Urothelium cell line (cell line): ENCODE measurements around the gene TECPR2.

Experiments
- DNase-seq: peaks from one replicate; pipeline ENCODE4 v3.0.0; 2011; ENCODE audit warnings: low spot score, mixed read lengths
- FAIRE-seq: peaks from 2 replicates; lab custom pipeline; 2011; peaks lifted over from hg19 to GRCh38; lab: Jason Lieb, UNC

The TECPR2 gene

DNA sequence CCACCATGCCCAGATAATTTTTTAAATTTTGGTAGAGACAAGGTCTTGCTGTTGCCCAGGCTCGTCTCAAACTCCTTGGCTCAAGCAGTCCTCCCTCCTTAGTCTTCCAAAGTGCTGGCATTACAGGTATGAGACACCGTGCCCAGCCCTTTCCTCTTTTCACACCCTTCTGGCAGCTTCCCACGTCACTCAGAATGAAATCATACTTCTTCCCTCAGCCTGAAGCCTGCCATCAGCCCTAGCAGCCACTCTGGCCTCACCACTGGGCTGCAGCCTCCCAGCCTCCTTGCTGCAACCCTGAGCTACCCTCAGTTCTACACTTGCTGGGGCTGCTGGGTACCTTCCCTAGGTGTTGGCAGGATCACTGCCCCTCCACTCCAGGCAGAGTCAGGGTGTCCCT, 128.6 kb downstream of the TECPR2 start:
- FAIRE-seq, result no peak
- DNase-seq, result no peak

DNA sequence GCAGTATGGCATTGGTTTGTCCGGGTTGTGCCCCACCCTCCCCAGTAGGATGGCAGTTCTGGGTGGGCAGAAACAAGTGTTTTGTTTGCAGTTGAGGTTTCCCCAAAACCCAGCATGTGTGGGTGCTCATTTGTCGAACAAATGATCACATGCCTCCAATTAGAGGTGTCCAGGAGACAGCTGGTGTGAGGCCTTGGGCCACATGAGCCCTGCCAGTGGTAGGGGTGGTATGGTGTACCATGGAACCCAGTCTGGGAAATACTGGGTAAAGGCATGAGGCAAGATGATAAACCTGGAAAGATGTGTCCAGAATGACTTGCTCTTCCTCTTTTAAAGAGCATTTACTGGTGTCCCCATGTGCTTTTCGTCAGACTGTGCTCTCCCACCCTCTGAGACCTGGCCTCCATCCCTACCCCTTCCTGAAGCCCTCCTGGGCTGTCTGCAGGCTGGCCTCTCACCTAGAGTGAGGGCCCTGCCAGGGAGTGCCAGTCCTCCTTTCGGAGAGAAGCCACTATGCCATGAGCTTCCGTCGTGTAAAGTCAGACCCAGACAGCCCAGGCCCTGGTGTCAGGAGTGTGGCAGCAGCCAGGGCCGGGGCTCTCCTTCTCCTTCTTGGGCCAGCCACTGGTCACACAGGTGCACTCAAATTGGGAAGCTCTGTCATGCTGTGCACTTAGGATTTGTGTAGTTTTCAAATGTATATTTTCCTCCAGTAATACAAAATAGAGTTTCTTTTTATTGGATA, 129.2 kb downstream of the TECPR2 start:
- FAIRE-seq (no peak), DNase-seq (no peak)

DNA sequence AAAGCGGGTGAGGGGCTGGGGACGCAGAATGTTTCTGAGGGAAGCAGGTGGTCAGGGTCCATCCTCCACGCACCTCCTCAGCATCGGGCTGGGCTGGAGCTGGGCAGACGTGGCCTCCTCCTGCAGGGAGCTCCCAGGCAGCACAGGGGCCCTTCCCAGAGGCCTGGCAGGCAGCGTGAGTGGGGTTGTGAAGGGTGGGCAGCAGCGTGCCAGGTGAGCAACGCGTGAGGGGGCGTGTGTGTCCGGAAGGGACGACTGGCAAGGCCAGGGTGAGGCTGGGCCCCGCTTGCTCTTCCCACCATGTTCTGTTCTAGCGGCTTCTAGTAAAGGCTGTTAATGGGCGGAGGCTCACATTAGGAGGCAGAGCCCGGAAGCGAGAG, 129.8 kb downstream of the TECPR2 start:
- FAIRE-seq, result no peak
- DNase-seq, result no peak

DNA sequence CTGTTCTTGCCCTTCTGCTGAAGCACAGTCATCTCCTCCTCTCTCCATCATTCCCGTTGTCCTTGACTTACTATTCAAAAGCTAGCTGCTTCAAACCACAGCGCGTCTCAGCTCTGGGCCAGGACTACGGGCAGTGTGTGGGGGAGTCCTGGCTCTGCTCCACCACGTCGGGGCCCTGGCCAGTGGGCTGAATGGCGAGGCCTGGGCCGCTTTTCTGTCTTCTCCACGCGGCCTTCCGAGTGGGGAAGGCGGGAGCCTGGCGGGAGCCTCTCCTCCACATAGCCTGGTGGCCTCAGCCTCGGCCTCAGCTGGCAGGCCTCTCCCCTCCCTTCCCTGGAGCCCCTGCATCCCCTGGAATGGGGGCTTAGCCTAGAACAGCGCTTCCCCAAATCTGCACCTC, 130.4 kb downstream of the TECPR2 start:
- FAIRE-seq, result no peak
- DNase-seq, result no peak

DNA sequence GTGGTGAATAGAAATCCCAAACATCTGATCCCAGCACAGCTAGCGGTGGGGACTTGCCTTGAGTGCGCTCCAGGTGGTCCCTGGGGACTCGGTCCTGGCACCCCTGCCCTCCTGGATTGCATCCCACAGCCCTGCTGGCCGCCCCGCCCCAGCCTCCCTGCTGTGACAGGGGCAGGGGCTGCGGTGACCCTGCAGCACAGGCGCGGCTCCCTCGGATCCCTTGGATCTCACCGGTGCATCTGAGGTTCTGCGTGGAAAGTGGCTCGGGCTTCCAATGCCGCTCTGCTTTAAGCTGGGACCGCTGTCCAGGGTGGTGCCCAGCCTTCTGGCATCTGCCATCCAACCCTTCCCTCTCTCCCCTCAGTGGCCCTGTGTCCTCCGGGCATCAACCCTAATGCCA, 130.8 kb downstream of the TECPR2 start:
- FAIRE-seq, result no peak
- no peak for DNase-seq

DNA sequence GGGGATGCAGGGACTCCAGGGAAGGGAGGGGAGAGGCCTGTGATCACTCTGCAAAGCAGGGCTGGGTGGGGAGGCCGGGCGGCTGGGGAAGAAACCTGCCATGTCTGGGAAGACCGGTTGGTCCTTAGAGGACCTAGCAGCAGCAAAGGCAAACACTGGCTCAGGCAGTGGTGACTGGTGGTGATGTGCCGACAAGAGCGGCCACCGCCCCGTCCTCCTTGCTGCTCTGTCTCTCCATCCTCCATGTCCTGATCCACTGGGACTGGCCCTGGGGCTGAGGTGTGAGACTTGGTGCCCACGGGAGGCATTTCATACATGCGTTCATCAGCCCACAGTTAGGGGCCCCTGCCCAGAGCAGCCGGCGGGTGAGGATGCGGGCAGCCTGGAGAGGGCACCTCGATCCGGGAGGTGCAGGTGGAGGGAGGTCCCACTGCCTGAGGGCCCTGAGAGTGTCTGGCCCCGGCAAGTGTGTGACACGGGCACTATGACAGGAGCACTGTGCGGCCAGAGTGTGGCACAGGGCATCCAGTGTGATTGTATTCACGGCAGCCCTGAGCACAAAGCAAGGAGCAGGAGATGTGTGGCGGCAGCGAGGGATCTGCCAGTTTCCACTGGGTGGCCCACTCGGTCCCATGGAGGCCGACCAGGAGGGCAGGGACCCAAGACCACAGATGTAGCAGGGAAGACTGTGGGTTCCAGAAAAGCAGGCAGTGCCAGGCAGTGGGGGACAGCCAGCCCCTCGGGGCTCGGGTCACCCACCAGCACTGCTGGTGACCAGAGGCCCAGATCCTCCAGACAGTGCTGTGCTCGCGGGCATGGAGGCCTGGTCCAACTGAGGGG, 133.0 kb downstream of the TECPR2 start:
- DNase-seq, result no peak
- no peak for FAIRE-seq

DNA sequence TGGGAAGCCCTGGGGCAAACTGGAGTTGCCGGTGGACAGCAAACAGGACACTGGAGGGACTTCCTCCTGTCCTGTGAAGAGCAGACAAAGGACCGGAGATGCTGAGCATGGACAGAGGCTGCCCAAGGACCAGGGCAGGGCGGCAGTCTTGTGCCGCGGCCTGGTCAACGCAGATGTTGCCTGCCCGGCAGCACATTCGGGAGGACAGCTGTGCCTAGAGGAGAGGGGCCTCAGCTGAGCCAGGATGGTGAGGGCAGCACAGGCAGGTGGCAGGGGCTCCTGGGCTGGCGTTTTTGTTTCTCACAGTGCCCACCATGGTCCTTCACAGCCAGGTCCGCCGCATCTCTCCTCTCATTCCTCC, 133.6 kb downstream of the TECPR2 start:
- no peak for FAIRE-seq
- DNase-seq, result no peak

DNA sequence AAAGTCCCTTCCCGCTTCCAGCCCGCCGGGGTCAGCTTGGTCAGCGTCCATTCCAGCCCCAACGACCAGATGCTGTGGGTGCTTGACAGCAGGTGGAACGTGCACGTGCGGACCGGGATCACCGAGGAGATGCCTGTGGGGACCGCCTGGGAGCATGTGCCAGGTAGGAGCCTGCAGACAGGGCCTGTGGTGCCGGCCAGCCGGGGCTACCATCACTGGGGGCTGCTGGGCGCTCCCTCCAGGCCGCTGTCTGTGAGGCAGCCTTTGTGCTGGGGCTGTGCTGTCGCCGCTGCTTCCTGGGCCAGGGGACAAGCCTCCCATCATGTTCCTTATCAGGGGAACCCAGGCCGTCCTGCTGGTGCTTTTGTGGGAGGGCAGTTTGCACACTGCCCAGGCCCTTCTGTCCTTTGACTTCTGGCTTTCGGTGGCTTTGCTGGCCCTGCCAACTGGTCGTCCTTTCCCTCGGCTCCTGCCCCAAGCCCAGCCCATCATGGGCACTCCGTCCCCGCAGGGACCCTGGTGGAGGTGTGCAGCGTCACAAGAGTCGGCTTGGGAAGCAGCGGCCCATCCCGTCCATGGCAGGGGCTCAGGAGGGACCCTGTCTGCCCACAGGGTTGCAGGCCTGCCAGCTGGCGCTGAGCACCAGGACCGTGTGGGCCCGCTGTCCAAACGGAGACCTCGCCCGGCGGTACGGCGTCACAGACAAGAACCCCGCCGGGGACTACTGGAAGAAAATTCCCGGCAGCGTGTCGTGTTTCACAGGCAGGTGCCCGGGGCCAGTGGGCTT, 134.4 kb downstream of the TECPR2 start:
- DNase-seq (no peak), FAIRE-seq (no peak)

DNA sequence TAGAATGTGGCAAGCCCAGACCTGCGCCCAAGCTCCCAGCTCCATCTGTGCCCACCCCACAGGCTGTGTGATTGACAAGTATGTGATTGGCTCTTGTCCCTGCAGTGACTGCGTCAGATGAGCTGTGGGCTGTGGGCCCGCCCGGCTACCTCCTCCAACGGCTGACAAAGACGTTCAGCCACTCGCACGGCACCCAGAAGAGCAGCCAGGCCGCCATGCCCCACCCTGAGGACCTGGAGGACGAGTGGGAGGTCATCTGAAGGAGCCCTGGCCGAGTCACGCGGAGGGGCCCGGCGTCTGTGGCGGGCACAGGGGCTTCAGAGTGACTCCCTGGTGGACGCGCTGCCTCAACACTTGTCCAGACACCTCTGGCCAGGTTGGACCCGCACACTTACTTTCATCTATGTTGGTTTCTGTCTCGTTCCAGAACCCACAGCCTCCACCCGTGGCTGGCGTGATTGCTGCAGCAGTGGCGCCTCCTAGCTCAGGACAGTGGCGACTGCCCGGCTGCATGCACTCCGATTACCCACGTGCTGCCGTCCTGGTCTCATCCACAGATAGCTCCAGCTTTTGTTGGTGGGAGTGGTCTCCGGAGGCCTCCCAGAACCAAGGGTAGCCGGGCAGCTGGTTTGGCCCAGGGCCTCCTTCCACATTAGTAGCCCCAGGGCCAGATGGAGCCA, 135.4 kb downstream of the TECPR2 start:
- no peak for DNase-seq
- no peak for FAIRE-seq

DNA sequence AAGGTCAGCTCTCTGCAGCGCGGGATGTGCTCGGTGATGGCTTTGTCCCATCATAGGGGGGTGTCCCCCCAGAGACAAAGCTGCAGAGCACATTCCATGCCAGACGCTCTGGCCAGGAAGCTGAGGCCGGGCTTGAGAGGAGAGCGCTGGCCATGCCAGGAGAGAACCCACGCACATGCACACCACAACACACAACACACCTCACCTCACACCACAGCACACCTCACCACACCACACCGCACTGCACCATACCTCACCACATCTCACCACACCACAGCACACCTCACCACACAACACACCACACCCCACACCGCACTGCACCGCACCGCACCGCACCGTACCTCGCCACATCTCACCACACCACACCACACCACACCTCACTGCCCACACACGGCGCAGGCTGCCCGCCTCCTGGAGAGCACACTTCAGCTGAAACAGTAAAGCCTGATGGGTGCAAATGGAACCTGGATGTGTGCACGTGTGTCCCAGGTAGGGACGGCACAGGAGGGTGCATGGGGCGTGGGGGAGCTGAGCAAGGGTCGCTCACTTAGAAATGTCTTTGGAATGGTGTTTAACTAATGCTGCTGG, 136.0 kb downstream of the TECPR2 start:
- FAIRE-seq, result no peak
- no peak for DNase-seq

DNA sequence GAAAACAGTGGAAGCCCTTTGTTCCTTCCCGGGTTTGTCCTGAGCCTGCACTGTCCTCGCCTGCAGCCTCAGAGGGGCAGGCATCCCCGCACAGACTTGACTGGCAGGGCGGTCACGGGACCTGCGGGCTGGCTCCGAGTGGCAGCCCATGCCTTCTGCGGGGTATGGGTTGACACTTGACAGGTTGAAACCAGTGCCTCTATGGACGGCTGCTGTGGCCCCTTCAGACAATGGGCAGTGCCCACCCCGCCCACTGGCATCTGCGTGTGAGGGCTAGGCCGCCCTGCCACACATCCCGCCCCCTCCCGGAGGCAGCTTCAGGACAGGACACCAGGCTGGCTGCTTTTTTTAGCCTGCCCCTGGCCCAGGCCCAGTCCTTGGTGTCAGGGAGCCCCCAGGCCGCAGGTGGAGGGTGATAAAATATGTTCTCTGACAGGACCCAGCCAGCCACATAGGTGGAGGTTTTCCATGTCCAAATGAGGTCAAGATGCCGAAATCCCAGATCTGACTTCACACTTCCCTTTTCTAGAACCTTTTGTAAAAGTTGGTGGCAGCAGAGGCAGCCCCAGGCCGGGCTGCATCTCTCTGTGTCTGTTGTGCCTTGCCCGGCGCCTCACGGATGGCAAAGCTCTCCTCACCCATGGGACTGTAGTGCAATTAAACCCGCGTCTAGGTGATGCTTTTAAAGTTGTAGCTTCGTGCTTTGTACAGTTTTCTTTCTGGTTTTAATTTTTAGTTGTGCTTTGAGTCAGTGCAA, 136.8 kb downstream of the TECPR2 start:
- FAIRE-seq (no peak), DNase-seq (no peak)

DNA sequence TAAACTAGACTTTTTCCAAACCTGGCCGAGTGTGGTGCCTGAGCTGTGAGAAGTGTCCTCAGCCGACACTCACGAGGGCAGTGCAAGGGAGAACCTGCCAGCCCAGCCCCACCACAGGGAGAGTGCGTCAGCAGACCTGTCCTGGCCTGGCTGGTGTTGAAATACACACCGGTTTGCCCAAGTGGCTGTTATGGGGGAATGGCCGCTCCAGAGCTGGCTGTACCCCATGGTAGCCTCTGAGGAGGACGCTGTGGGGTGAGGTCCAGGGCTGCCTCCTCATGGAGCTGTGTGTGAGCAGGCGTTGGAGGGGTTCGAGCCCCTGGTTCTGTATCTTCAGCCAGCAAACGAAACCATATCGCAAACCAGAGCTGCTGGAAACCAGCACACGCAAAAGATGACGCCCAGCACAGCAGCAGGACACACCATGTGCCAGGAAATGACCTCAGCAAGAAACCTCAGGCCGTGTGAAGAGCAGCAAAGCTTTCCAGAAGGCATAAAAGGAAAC, 137.5 kb downstream of the TECPR2 start:
- FAIRE-seq (no peak), DNase-seq (no peak)

DNA sequence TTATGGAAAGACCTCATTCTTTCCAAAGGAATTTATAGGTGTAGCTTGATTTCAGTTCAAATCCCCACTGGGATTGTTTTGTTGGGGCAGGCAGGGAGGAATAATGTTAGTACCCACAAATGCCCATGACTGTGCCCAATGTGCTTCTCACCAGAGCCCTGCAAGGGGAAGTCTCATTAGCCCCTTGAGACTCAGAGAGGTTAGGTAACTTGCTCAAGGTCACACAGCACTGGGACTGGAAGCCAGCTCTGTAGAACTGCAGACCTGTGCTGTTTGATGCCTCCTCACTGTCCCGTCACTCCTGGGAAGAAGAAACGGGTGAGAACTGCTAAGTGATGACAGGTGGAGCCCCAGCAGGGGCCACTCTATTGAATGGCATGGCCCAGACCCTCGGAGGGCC, 138.0 kb downstream of the TECPR2 start:
- no peak for FAIRE-seq
- no peak for DNase-seq

DNA sequence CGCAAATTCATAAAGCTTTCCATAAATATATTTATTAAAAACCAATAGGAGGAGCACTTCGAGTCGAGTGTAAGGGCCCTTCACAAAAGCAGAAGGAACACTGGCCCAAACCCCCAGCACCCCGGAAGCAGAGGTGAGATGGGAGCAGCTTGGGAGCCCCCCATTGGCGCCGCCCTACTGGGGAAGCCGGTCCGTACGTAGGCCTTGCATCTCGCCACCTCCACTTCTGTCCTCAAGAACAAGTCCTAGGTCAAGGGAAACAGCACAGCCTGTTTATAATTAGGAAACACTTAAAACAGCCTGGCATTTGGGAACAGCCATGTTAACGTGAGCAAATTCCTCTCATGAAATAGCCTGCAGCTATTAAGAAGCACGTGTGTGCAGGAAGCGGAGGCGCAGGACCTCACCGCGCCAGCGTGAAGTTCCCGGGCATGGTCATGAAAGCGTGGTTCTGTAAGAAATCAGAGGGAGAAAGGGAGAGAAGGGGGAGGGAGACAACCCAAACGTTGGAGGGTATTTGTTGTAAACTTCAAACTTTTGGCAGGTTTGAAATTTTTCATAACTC, 139.1 kb downstream of the TECPR2 start:
- no peak for DNase-seq
- no peak for FAIRE-seq

DNA sequence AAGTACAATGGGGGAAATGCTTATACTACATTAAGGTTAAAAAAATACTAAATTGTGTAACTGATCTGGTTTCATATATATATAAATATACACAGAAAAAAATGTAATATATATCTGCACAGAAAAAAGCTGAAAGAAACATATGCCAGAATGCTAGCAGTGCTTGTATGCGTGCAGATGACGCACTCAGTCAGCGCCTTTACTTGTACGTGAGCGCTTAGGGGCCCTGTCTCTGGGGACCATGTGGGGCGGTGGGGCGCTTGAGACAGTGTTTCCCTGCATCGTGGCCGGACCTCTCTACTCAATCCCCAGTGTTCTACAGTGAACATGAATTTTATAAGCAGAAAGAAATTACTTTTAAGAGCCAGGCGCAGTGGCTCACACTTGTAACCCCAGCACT, 139.8 kb downstream of the TECPR2 start:
- DNase-seq, result no peak
- FAIRE-seq, result no peak

DNA sequence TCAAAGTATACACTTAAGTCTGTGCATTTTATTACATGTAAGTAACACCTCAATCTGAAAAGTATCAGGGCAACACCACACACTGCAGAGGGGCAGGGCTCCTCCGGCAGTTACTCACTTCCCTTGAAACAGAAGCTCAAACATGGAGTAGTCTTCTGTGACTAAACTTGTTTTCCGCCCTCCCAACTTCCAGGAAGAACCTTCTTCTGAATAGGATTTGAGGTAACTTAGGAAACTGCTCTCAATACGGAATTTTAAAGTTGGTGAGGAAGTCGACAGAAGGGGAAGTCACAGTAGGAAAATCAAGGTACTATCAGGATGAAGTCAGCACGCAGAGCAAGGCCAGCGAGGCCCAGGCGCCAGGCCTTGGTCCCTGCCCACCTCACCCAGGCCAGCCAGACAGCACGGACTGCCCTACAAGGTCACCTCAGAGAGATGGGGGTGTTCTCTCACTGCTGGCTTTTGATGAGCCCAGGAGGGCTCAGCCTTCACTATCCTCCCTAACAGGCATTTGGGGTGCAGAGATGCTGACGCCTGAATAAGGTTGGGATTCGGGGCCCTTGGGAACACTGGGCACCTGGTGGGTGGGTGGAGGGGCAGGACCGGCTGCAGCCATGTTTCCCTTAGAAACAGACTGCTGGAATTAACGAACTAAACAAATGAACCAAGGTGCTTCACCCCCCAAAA, 141.0 kb downstream of the TECPR2 start:
- FAIRE-seq (no peak), DNase-seq (no peak)

DNA sequence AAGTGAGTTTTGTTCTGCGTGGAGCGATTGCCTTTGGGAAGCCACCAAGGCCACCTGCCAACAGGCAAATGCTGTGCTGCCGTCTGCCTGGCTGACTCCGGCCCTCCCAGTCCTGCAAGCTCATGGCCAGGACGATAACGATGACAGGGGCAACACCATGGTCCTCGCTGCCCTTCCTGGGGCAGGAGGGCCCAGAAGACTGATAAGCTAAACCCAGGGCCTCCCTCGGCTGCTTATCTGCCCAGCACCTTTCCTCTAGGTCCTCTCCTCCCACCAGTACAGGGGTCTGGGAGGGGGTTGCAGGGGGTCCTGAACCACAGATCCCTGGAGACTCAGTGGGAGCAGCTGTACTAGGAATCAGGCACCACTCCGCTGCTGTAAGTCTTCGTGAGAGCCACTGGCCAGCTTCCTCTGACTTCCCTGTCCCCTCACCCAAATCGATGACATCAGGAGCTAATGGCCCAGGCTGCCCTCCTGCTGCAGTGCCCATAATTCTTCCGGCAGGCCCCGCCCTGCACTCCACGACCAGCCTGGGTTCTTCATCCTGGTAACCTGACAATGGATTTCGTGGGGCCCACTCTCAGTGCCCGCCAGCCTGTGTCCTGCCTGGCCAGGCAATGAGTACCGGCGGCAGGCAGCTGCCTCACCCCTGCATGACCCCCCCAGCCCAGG, 141.7 kb downstream of the TECPR2 start:
- FAIRE-seq (no peak), DNase-seq (no peak)

DNA sequence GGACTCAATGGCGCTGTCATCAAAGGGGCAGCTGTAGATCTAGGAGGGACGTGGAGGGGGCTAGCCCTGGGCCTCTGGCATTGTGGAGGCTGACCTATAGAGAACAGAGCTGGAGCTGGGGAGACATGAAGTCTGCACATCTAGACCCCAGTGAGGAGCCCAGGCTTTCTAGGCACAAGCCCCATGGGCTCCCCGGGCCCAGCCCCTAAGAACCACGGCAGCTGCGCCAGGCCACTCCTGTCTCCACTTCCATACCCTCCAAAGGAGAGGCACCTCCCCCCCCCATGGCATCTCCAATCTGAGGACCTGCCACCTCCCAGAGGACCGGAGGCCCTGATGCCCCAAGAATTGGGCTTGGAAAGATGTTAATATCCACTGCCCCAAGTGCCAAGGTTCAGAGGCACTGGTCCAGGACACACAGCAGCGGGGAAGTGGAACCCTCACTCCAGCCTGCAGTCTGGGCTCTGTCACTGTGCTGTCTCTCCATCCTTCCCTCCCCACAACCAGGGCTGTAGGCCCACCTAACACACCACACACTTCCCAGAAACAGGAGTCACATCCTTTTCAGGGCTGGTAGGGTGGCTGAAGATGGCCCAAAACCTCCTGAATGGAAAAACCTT, 142.4 kb downstream of the TECPR2 start:
- FAIRE-seq, result no peak

More for the DNA sequence above, 142.4 kb downstream of the TECPR2 start:
- DNase-seq, result no peak
